HG03378 (cell line): ENCODE results near the gene DBN1.
"Not testable (repeated sequence)": the region's sequence is repeated elsewhere in the genome, so short reads cannot be mapped to it uniquely, and the experiment has no call there.

Source experiments
- ATAC-seq: cut with Tn5 transposase; IDR thresholded peaks from one replicate; pipeline ENCODE4 v1.9.1; 2021; ENCODE audit warnings: mild to moderate bottlenecking, moderate library complexity; ENCODE audit not compliant: unreplicated experiment

The DBN1 gene

GRCh38 chr5:177491983-177492746 lies 18.7 kb upstream of the DBN1 start:
- ATAC-seq: no peak

- ATAC-seq: no peak
Observed at GRCh38 chr5:177491429-177491945, 18.1 kb upstream of the DBN1 start.

- ATAC-seq: no peak
Observed at GRCh38 chr5:177490992-177491391, 17.6 kb upstream of the DBN1 start.

- no peak for ATAC-seq
Observed at GRCh38 chr5:177490311-177490991, 17.0 kb upstream of the DBN1 start.

- no peak for ATAC-seq
Observed at GRCh38 chr5:177489119-177489716, 15.8 kb upstream of the DBN1 start.

- no peak for ATAC-seq
Observed at GRCh38 chr5:177487975-177488374, 14.5 kb upstream of the DBN1 start.

GRCh38 chr5:177487144-177487543 lies 13.7 kb upstream of the DBN1 start:
- no peak for ATAC-seq

- no peak for ATAC-seq
Observed at GRCh38 chr5:177486256-177486655, 12.8 kb upstream of the DBN1 start.

GRCh38 chr5:177485753-177486152 lies 12.3 kb upstream of the DBN1 start:
- ATAC-seq: not testable (repeated sequence)

GRCh38 chr5:177484902-177485549 lies 11.6 kb upstream of the DBN1 start:
- ATAC-seq: no peak

GRCh38 chr5:177483994-177484901 lies 10.8 kb upstream of the DBN1 start:
- ATAC-seq: no peak

GRCh38 chr5:177483042-177483441 lies 9.6 kb upstream of the DBN1 start:
- no peak for ATAC-seq

- ATAC-seq: no peak
Observed at GRCh38 chr5:177482359-177482795, 8.9 kb upstream of the DBN1 start.

- ATAC-seq: no peak
Observed at GRCh38 chr5:177479774-177480173, 6.3 kb upstream of the DBN1 start.

GRCh38 chr5:177478711-177479646 lies 5.5 kb upstream of the DBN1 start:
- ATAC-seq: no peak

- no peak for ATAC-seq
Observed at GRCh38 chr5:177477701-177478477, 4.5 kb upstream of the DBN1 start.

GRCh38 chr5:177476531-177477233 lies 3.2 kb upstream of the DBN1 start:
- no peak for ATAC-seq
